Left renal pelvis (tissue), 4 donors: ENCODE results near the gene SLC44A5. TPM values are rescaled to one million over a fixed set of nuclear protein-coding genes. Genes with fewer than 3 reads are reported as not detected.

Experiments
- polyA plus RNA-seq, 4 donors: library from polyadenylated mRNA; unstranded; fragments of 120-200 nt; gene quantifications; one replicate each; pipeline ENCODE4 v1.2.1, GENCODE V29; 2013; ENCODE audit not compliant: insufficient read length in 4 of 4

The SLC44A5 gene
- polyA plus RNA-seq, 4 donors = 3.7 to 17.0 (median 13.5) TPM

Other genes starting within 250 kb of the SLC44A5 start
- 100 to 1,000 TPM in 3 of 4 donors, 10 to 100 TPM in 1; 73.6 to 145 (median 128) TPM for gene ACADM, start 113.6 kb upstream of the SLC44A5 start, polyA plus RNA-seq
- gene RABGGTB, start 175.1 kb upstream of the SLC44A5 start, polyA plus RNA-seq = 100 to 1,000 TPM in 1 of 4 donors, 10 to 100 TPM in 3; 61.3 to 102 (median 93.6) TPM
- under 1 TPM; 0.20 to 0.39 (median 0.36) TPM for gene MSH4, start 185.8 kb upstream of the SLC44A5 start, polyA plus RNA-seq